Activated T-cell treated with anti-CD3 and anti-CD28 coated beads, Interleukin-2, amount 50 U/mL, for 4 hours (primary cell): ENCODE measurements around the gene GHITM. TPM values are rescaled to one million over a fixed set of nuclear protein-coding genes. Genes with fewer than 3 reads are reported as not detected.
"Not testable (repeated sequence)": the region's sequence is repeated elsewhere in the genome, so short reads cannot be mapped to it uniquely, and the experiment has no call there.

Experiments used
- ATAC-seq, 2 donors: fragments of 200-7000 bp; cut with Tn5 transposase; one replicate each; pipeline ENCODE4 v1.10.0; 2021
- DNase-seq: peaks from one replicate; pipeline ENCODE4 v3.0.0-alpha.2; 2020
- H3K27me3 Mint-ChIP-seq: one replicate; pipeline ENCODE4 v1.8.0; 2021; ENCODE audit warnings: low read depth, mixed read lengths
- H3K36me3 Mint-ChIP-seq: one replicate; pipeline ENCODE4 v1.8.0; 2022; ENCODE audit warnings: mixed read lengths; ENCODE audit not compliant: insufficient read depth
- H3K4me1 Mint-ChIP-seq: one replicate; pipeline ENCODE4 v1.8.0; 2021; ENCODE audit warnings: low read depth, mixed read lengths
- H3K4me3 Mint-ChIP-seq: one replicate; pipeline ENCODE4 v1.8.0; 2021; ENCODE audit warnings: mild to moderate bottlenecking, moderate library complexity, mixed read lengths
- H3K9me3 Mint-ChIP-seq: one replicate; pipeline ENCODE4 v1.8.0; 2021; ENCODE audit warnings: mixed read lengths
- total RNA-seq, 3 donors: library from RNA; stranded (reverse); gene quantifications; one replicate each; pipeline ENCODE4 v1.2.1, GENCODE V29; 2021

GHITM gene
- total RNA-seq, 3 donors from 2014 or later: 206 to 234 (median 220) TPM

- ATAC-seq (no peak), DNase-seq (no peak)
- Mint-ChIP-seq H3K4me3 (no peak overlapping the region), H3K27me3 (peaks cover 3% of the 10 kb centered on the region), H3K9me3 (no peaks in the 10 kb centered on the region), H3K36me3 (peaks cover 5% of the 10 kb centered on the region), H3K4me1 (peaks cover 17% of the 10 kb centered on the region)
Observed at GRCh38 chr10:84159076-84159685, 19.9 kb downstream of the GHITM start.

- DNase-seq (no peak), ATAC-seq (no peak)
- H3K9me3 Mint-ChIP-seq: no peaks in the 10 kb centered on the region
- peaks cover 3% of the 10 kb centered on the region for H3K27me3 Mint-ChIP-seq
- H3K4me1 Mint-ChIP-seq: peaks cover 17% of the 10 kb centered on the region
- no peaks in the 10 kb centered on the region for H3K36me3 Mint-ChIP-seq
- no peak overlapping the region for H3K4me3 Mint-ChIP-seq
Observed at GRCh38 chr10:84160663-84161362, 21.5 kb downstream of the GHITM start.

GRCh38 chr10:84163996-84164395, 24.7 kb downstream of the GHITM start:
- Mint-ChIP-seq H3K9me3 (no peaks in the 10 kb centered on the region), H3K27me3 (peaks cover 3% of the 10 kb centered on the region), H3K36me3 (no peaks in the 10 kb centered on the region), H3K4me1 (peaks cover 5% of the 10 kb centered on the region), H3K4me3 (no peak overlapping the region)
- DNase-seq: no peak
- no peak for ATAC-seq

GRCh38 chr10:84164442-84164841, 25.1 kb downstream of the GHITM start:
- Mint-ChIP-seq H3K27me3 (peaks cover 3% of the 10 kb centered on the region), H3K36me3 (no peaks in the 10 kb centered on the region), H3K9me3 (no peaks in the 10 kb centered on the region), H3K4me1 (peaks cover 2% of the 10 kb centered on the region), H3K4me3 (no peak overlapping the region)
- ATAC-seq: no peak
- DNase-seq: no peak

- H3K4me3 Mint-ChIP-seq: no peak overlapping the region
- H3K4me1 Mint-ChIP-seq: no peaks in the 10 kb centered on the region
- no peaks in the 10 kb centered on the region for H3K9me3 Mint-ChIP-seq
- no peaks in the 10 kb centered on the region for H3K36me3 Mint-ChIP-seq
- no peak for ATAC-seq
- peaks cover 2% of the 10 kb centered on the region for H3K27me3 Mint-ChIP-seq
- no peak for DNase-seq
Observed at GRCh38 chr10:84166620-84167288, 27.4 kb downstream of the GHITM start.

DNA sequence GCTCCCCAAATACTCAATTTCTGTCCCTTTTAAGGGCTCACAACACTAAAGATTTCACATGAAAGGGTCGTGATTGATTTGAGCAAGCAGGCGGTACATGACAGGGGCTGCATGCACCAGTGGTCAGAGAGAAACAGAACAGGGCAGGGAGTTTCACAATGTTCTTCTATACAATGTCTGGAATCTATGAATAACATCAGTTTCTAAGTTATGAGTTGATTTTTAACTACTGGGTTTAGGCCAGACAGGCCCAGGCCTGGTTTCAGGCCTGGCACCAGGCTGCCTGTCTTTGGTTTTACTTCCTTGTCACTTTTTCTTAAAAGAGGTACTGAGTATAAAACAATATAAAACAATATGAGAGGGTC, 28.0 kb downstream of the GHITM start:
- H3K4me3 Mint-ChIP-seq, H3K36me3 Mint-ChIP-seq, H3K9me3 Mint-ChIP-seq, H3K4me1 Mint-ChIP-seq, H3K27me3 Mint-ChIP-seq, ATAC-seq, DNase-seq: not testable (repeated sequence)

DNA sequence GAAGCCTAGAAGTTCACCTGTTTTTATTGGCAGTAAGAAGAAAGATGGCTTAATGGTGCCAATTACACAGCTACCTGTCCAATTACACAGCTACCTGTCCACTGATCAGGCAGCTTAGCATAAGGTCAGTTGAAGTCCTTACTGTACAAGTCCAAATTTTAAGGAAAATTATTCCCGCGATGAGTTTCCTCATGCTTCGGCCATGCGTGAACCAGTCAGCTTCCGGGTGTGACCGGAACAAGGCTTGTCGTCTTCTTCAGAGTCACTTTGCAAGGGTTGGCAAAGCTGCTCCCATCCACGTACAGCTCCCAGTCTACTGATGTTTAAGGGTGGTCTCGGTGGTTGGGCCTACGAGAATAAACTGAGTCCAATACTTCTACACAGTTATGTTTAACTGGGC, 29.1 kb downstream of the GHITM start:
- ATAC-seq, H3K9me3 Mint-ChIP-seq, H3K4me1 Mint-ChIP-seq, DNase-seq, H3K36me3 Mint-ChIP-seq, H3K27me3 Mint-ChIP-seq, H3K4me3 Mint-ChIP-seq: not testable (repeated sequence)

DNA sequence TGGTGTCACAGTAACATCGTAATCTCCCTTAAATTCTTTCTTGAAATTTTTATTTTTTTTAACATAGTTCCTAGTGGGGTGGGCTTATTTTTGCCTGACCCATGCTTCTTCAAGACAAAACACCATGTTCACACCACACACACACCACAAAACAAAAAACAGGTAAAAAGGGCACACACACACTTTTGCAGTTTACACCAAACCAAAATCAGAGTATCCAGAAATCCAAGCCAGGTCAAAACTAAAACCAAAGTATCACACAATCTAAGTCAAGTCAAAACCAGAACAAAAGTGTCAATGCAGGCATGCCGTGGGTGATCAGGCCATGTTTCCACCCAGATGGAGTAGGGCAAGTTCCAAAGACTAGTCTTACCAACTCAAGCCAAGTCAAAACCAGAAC, 31.9 kb downstream of the GHITM start:
- H3K4me3 Mint-ChIP-seq, H3K36me3 Mint-ChIP-seq, H3K27me3 Mint-ChIP-seq: not testable (repeated sequence)

DNA sequence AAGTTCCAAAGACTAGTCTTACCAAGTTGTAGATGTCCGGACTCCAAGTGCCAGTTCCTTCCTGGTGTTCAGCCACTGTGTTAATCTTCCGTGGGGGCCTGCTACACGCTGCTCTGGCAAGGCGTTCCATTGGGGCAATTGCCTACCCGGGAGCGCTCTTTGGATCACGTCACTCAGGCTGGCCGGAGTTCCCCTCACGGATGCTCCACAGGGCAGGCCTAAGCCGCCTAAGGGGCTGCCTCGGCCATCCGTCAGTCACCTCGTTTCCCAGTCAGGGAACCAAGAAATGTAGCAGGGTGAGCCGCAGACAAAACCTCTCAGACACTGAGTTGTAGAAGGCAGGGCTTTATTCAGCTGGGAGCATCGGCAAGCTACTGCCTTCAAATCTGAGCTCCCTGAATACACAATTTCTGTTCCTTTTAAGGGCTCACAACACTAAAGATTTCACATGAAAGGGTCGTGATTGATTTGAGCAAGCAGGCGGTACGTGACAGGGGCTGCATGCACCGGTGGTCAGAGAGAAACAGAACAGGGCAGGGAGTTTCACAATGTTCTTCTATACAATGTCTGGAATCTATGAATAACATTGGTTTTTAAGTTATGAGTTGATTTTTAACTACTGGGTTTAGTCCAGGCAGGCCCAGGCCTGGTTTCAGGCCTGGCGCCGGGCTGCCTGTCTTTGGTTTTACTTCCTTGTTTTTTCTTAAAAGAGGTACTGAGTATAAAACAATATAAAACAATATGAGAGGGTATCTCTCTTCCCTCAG, 32.6 kb downstream of the GHITM start:
- not testable (repeated sequence) for H3K4me1 Mint-ChIP-seq, H3K36me3 Mint-ChIP-seq, DNase-seq, ATAC-seq, H3K4me3 Mint-ChIP-seq, H3K27me3 Mint-ChIP-seq, H3K9me3 Mint-ChIP-seq

More for the DNA sequence above, 31.9 kb downstream of the GHITM start:
- ATAC-seq, DNase-seq, H3K9me3 Mint-ChIP-seq, H3K4me1 Mint-ChIP-seq: not testable (repeated sequence)

DNA sequence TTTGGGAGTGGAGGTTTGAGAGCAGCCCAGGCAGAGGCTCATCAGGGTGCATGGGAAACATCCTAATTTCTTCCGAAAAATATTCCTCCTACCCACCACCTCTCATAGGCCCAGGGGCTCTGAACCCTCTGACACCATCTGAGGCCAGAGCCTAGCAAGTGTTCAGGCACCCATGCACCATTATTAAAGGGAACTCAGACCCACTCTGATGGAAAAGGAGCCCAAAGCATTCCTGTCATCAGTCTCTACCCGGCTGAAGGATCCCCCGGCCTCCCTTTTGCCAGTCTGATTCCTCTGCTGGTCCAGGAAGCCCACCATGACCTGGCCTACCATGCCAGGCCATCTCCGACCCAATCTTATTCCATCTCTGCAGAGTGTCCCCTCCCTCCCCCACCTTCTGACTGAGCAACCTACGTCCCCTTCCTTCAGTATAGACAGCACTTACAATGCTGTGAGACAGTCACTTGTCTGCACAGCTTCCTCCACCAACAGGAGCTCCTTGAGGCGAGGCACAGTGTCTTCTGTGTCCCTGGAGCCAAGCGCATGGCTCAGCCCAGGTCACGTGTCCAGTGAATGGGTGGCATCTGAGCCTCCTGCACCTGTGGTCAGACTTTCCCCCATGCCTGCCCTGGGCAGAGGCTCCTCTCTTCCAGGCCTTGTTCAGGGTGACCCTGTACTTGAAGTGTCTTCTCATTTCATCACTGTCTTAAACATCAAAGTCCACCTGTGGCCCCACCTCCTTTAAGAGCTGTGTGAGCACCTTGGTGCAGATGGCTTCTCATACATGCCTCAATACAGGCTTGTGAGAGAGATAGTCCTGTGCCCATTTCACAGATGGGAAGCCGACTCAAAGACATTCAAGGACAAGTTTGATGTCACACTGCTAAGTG, 33.4 kb downstream of the GHITM start:
- Mint-ChIP-seq H3K27me3 (no peaks in the 10 kb centered on the region), H3K9me3 (no peaks in the 10 kb centered on the region), H3K4me3 (no peak overlapping the region), H3K36me3 (no peaks in the 10 kb centered on the region), H3K4me1 (peaks cover 10% of the 10 kb centered on the region)
- DNase-seq (no peak), ATAC-seq (no peak)

DNA sequence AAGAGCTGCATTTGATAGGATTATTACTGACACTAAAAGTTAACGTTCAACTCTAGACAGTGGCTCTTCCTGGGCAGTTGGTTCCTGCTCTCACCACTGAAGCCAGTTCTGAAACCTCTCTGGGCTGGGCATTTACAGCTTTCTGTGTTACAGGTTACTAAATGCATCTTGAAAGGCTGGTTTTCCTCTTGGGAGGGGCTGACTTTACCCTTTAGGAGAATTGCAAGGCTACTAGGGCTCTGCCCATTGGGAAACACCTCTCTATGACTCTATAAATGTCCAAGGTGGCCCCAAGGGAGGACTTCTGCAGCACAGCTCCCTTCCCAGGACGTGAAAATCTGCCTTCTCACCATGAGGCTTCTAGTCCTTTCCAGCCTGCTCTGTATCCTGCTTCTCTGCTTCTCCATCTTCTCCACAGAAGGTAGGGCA, 34.2 kb downstream of the GHITM start, which contains the start of gene GPR15LG:
TSS of gene GPR15LG (plus strand) at position 301 of the 429 bp plus-strand sequence. CDS start at position 352, 51 bp downstream.
- Mint-ChIP-seq H3K4me3 (no peak within 1 kb of the TSS), H3K27me3 (no peaks in the 10 kb centered on the region), H3K9me3 (no peaks in the 10 kb centered on the region), H3K4me1 (peaks cover 10% of the 10 kb centered on the region), H3K36me3 (no peaks in the 10 kb centered on the region)
- ATAC-seq (no peak), DNase-seq (no peak)

DNA sequence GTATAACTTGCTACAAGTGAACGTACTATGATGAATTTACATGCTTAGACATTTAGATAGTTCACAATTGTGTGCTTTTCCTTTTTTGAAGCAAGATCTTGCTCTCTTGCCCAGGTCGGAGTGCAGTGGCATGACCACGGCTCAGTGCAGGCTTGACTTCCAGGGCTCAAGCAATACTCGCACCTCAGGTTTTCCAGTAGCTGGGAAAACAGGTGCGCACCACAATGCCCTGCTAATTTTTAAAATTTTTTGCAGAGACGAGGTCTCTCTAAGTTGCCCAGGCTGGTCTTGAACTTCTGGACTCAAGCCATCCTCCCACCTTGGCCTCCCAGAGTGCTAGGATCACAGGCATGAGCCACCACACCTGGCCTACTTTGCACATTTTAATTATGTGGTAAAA, 36.1 kb downstream of the GHITM start:
- Mint-ChIP-seq H3K27me3 (no peaks in the 10 kb centered on the region), H3K36me3 (no peaks in the 10 kb centered on the region), H3K9me3 (no peaks in the 10 kb centered on the region), H3K4me3 (no peak overlapping the region), H3K4me1 (peaks cover 10% of the 10 kb centered on the region)
- DNase-seq (no peak), ATAC-seq (no peak)

DNA sequence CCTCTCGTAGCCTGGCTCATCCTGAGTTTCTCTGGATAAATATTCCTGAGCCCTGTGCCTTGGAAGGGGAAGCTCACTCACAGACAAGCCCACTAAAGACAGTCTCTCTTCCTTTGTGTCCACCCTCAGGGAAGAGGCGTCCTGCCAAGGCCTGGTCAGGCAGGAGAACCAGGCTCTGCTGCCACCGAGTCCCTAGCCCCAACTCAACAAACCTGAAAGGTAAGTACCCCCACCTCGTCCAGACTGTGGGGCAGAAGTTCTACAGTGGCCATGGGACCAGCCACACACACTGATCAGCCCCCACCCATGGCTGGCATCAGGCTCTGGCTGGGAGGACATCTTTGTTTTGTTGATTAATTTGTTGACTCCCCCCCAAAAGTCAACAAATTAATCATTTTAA, 37.0 kb downstream of the GHITM start:
- ATAC-seq: no peak
- Mint-ChIP-seq H3K36me3 (no peaks in the 10 kb centered on the region), H3K9me3 (no peaks in the 10 kb centered on the region), H3K4me3 (peak overlapping the region; percentile 6), H3K27me3 (no peaks in the 10 kb centered on the region), H3K4me1 (peaks cover 10% of the 10 kb centered on the region)
- no peak for DNase-seq
